HEK293T (cell line): ENCODE results near the gene MYO7A.

Experiments
- BHLHE40 ChIP-seq: fragments of 450-650 bp; IDR thresholded peaks from 2 replicates; pipeline ENCODE4 v1.6.1; 2016; ENCODE audit warnings: mild to moderate bottlenecking, moderate library complexity, borderline replicate concordance
- FOXA1 ChIP-seq: fragments of 450-650 bp; IDR thresholded peaks from 2 replicates; pipeline ENCODE4 v1.6.1; 2016; ENCODE audit warnings: mild to moderate bottlenecking
- NFRKB ChIP-seq: fragments of 450-650 bp; IDR thresholded peaks from 2 replicates; pipeline ENCODE4 v1.6.1; 2016; ENCODE audit warnings: mild to moderate bottlenecking, moderate library complexity
- SUZ12 ChIP-seq: fragments of 450-650 bp; IDR thresholded peaks from 2 replicates; pipeline ENCODE4 v1.6.1; 2016; ENCODE audit warnings: mild to moderate bottlenecking
- ZNF384 ChIP-seq: fragments of 450-650 bp; IDR thresholded peaks from 2 replicates; pipeline ENCODE4 v1.6.1; 2016

GRCh38 chr11:77083566-77084245 lies 44.3 kb upstream of the MYO7A start:
- TF ChIP-seq ZNF384 (no peak), BHLHE40 (no peak), SUZ12 (no peak), NFRKB (no peak), FOXA1 (no peak)
